ENCODE data around the gene TIAM1. TPM values are rescaled to one million over a fixed set of nuclear protein-coding genes. Genes with fewer than 3 reads are reported as not detected.

Gene TIAM1
- total RNA-seq, 1 donor from 2014 or later: 16.7 TPM

- H3K4me1 Mint-ChIP-seq (ENCODE audit: unreplicated experiment): peaks cover 5% of the 10 kb centered on the region
- DNase-seq (ENCODE audit: extremely low spot score, unreplicated experiment): no peak
These were observed 25.1 kb downstream of the TIAM1 start for GRCh38 chr21:31318971-31319370.

GRCh38 chr21:31317688-31318087 is 26.4 kb downstream of the TIAM1 start:
- no peak overlapping the region for H3K4me3 Mint-ChIP-seq (ENCODE audit: unreplicated experiment)
- peaks cover 6% of the 10 kb centered on the region for H3K4me1 Mint-ChIP-seq (ENCODE audit: unreplicated experiment)
- no peak for DNase-seq (ENCODE audit: extremely low spot score, unreplicated experiment)
- no peak overlapping the region for H3K27ac Mint-ChIP-seq (ENCODE audit: unreplicated experiment)
- no peaks in the 10 kb centered on the region for H3K36me3 Mint-ChIP-seq (ENCODE audit: unreplicated experiment)
- H3K9me3 Mint-ChIP-seq (ENCODE audit: unreplicated experiment): no peaks in the 10 kb centered on the region
- TF ChIP-seq CTCF (IDR thresholded peaks at IDR 0.05): no peak
- no peaks in the 10 kb centered on the region for H3K27me3 Mint-ChIP-seq (ENCODE audit: unreplicated experiment)

More at GRCh38 chr21:31318971-31319370, 25.1 kb downstream of the TIAM1 start:
- Mint-ChIP-seq H3K9me3 (ENCODE audit: unreplicated experiment) (no peaks in the 10 kb centered on the region), H3K4me3 (ENCODE audit: unreplicated experiment) (no peak overlapping the region), H3K27ac (ENCODE audit: unreplicated experiment) (no peak overlapping the region), H3K27me3 (ENCODE audit: unreplicated experiment) (no peaks in the 10 kb centered on the region), H3K36me3 (ENCODE audit: unreplicated experiment) (no peaks in the 10 kb centered on the region)
- TF ChIP-seq CTCF (IDR thresholded peaks at IDR 0.05): no peak

- H3K27me3 Mint-ChIP-seq (ENCODE audit: unreplicated experiment): no peaks in the 10 kb centered on the region
- no peak overlapping the region for H3K4me3 Mint-ChIP-seq (ENCODE audit: unreplicated experiment)
- H3K36me3 Mint-ChIP-seq (ENCODE audit: unreplicated experiment): no peaks in the 10 kb centered on the region
- H3K9me3 Mint-ChIP-seq (ENCODE audit: unreplicated experiment): no peaks in the 10 kb centered on the region
- no peak for DNase-seq (ENCODE audit: extremely low spot score, unreplicated experiment)
- no peak overlapping the region for H3K27ac Mint-ChIP-seq (ENCODE audit: unreplicated experiment)
- TF ChIP-seq CTCF (IDR thresholded peaks at IDR 0.05): no peak
- peaks cover 6% of the 10 kb centered on the region for H3K4me1 Mint-ChIP-seq (ENCODE audit: unreplicated experiment)
These were observed 27.4 kb downstream of the TIAM1 start for GRCh38 chr21:31316488-31317169.

- no peak for DNase-seq (ENCODE audit: extremely low spot score, unreplicated experiment)
- H3K27me3 Mint-ChIP-seq (ENCODE audit: unreplicated experiment): no peaks in the 10 kb centered on the region
- H3K36me3 Mint-ChIP-seq (ENCODE audit: unreplicated experiment): no peaks in the 10 kb centered on the region
- H3K27ac Mint-ChIP-seq (ENCODE audit: unreplicated experiment): no peak overlapping the region
- no peaks in the 10 kb centered on the region for H3K9me3 Mint-ChIP-seq (ENCODE audit: unreplicated experiment)
- no peak for TF ChIP-seq CTCF (IDR thresholded peaks at IDR 0.05)
- H3K4me1 Mint-ChIP-seq (ENCODE audit: unreplicated experiment): peaks cover 6% of the 10 kb centered on the region
- no peak overlapping the region for H3K4me3 Mint-ChIP-seq (ENCODE audit: unreplicated experiment)
These were observed 28.0 kb downstream of the TIAM1 start for GRCh38 chr21:31316072-31316471.

- Mint-ChIP-seq H3K27ac (ENCODE audit: unreplicated experiment) (no peak overlapping the region), H3K9me3 (ENCODE audit: unreplicated experiment) (no peaks in the 10 kb centered on the region), H3K4me3 (ENCODE audit: unreplicated experiment) (no peak overlapping the region), H3K36me3 (ENCODE audit: unreplicated experiment) (no peaks in the 10 kb centered on the region), H3K27me3 (ENCODE audit: unreplicated experiment) (no peaks in the 10 kb centered on the region), H3K4me1 (ENCODE audit: unreplicated experiment) (peaks cover 11% of the 10 kb centered on the region)
- DNase-seq (ENCODE audit: extremely low spot score, unreplicated experiment): no peak
- no peak for TF ChIP-seq CTCF (IDR thresholded peaks at IDR 0.05)
These were observed 33.3 kb downstream of the TIAM1 start for GRCh38 chr21:31310750-31311149.
